ENCODE results near the gene IL36B. TPM values are rescaled to one million over a fixed set of nuclear protein-coding genes. Genes with fewer than 3 reads are reported as not detected.

IL36B gene
- total RNA-seq, 1 donor from 2014 or later, result not detected

- no peak for DNase-seq (ENCODE audit: low spot score)
Observed at GRCh38 chr2:113012436-113013335, 40.0 kb downstream of the IL36B start.

GRCh38 chr2:113011108-113011507 is 41.6 kb downstream of the IL36B start:
- DNase-seq (ENCODE audit: low spot score), result no peak

- no peak for DNase-seq (ENCODE audit: low spot score)
Observed at GRCh38 chr2:113010088-113010487, 42.6 kb downstream of the IL36B start.

GRCh38 chr2:113009622-113010021 is 43.0 kb downstream of the IL36B start:
- no peak for DNase-seq (ENCODE audit: low spot score)

- DNase-seq (ENCODE audit: low spot score), result no peak
Observed at GRCh38 chr2:113007250-113007649, 45.4 kb downstream of the IL36B start.

GRCh38 chr2:113005030-113005509 is 47.6 kb downstream of the IL36B start, which contains the start of gene IL36A:
TSS of gene IL36A (plus strand) at chr2:113005459. CDS start at chr2:113005872, 413 bp downstream.
- no peak for DNase-seq (ENCODE audit: low spot score)

GRCh38 chr2:113002677-113003076 is 50.0 kb downstream of the IL36B start:
- DNase-seq (ENCODE audit: low spot score), result no peak

GRCh38 chr2:113000436-113000835 is 52.2 kb downstream of the IL36B start:
- no peak for DNase-seq (ENCODE audit: low spot score)

- no peak for DNase-seq (ENCODE audit: low spot score)
Observed at GRCh38 chr2:112997151-112997550, 55.5 kb downstream of the IL36B start.

- no peak for DNase-seq (ENCODE audit: low spot score)
Observed at GRCh38 chr2:112996635-112997034, 56.0 kb downstream of the IL36B start.

GRCh38 chr2:112995346-112995920 is 57.2 kb downstream of the IL36B start:
- no peak for DNase-seq (ENCODE audit: low spot score)

- no peak for DNase-seq (ENCODE audit: low spot score)
Observed at GRCh38 chr2:112994648-112995047, 58.0 kb downstream of the IL36B start.

- no peak for DNase-seq (ENCODE audit: low spot score)
Observed at GRCh38 chr2:112993831-112994230, 58.8 kb downstream of the IL36B start.

- DNase-seq (ENCODE audit: low spot score), result no peak
Observed at GRCh38 chr2:112989611-112990010, 63.1 kb downstream of the IL36B start.

GRCh38 chr2:112985090-112985489 is 67.6 kb downstream of the IL36B start:
- DNase-seq (ENCODE audit: low spot score), result no peak

- DNase-seq (ENCODE audit: low spot score), result no peak
Observed at GRCh38 chr2:112980537-112980936, 72.1 kb downstream of the IL36B start.

- DNase-seq (ENCODE audit: low spot score), result no peak
Observed at GRCh38 chr2:112979731-112980130, 72.9 kb downstream of the IL36B start.

- no peak for DNase-seq (ENCODE audit: low spot score)
Observed at GRCh38 chr2:112977559-112978056, 75.1 kb downstream of the IL36B start, which contains the start of gene IL36G. TSS of gene IL36G (plus strand) at chr2:112978006. CDS start at chr2:112978639, 633 bp downstream.
